GM12891 (cell line): ENCODE measurements around the gene C4A.

ENCODE experiments used
- PAX5 ChIP-seq: IDR thresholded peaks from 2 replicates; pipeline ENCODE4 v1.6.1; 2011; ENCODE audit warnings: low read length, moderate library complexity, mild to moderate bottlenecking; ENCODE audit not compliant: insufficient read depth, severe bottlenecking
- POLR2A ChIP-seq: IDR thresholded peaks from 2 replicates; pipeline ENCODE4 v1.6.1; 2011; ENCODE audit warnings: low read depth, low read length, control low read depth
- POLR2AphosphoS5 ChIP-seq: IDR thresholded peaks from 2 replicates; pipeline ENCODE4 v1.6.1; 2011; ENCODE audit warnings: low read depth, low read length, control low read depth
- SPI1 ChIP-seq: IDR thresholded peaks from 2 replicates; pipeline ENCODE4 v1.6.1; 2011; ENCODE audit warnings: low read depth, low read length, control low read depth
- TAF1 ChIP-seq: IDR thresholded peaks from 2 replicates; pipeline ENCODE4 v1.6.1; 2011; ENCODE audit warnings: low read depth, low read length, control low read depth

DNA sequence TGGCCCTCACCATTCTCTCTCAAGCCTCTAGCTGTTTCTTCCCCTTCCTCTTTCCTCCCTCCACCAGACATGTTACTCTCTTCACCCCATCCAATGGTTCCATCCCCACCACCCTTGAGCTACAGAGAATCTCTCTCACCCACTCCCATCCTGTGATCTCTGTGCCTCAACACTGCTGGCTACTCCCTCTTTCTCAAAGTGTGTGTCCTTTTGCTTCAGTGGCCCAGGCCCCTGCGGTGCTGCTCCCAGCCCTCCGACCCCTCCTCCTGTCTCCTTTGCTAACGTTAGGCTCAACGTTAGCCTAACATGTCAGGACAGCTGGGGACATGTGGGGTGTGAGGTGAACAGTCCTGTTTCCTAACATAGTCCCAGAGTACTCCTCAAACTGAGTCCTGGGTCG is 29.0 kb upstream of the C4A start:
- TF ChIP-seq TAF1 (no peak), POLR2A (no peak), POLR2AphosphoS5 (no peak), PAX5 (no peak), SPI1 (no peak)
